DND-41 (cell line): ENCODE measurements around the gene CD109.

ENCODE experiments used
- CTCF ChIP-seq: IDR thresholded peaks from 2 replicates; pipeline ENCODE4 v1.5.1; 2012; ENCODE audit warnings: borderline replicate concordance, low read length, moderate library complexity, mild to moderate bottlenecking; ENCODE audit not compliant: poor library complexity, severe bottlenecking; ENCODE audit errors: extremely low read depth
- EZH2 ChIP-seq: IDR thresholded peaks from 3 replicates; pipeline ENCODE4 v1.6.1; 2012; ENCODE audit warnings: borderline replicate concordance, low read depth, mild to moderate bottlenecking, moderate library complexity, low read length, inconsistent platforms; ENCODE audit not compliant: severe bottlenecking

DNA sequence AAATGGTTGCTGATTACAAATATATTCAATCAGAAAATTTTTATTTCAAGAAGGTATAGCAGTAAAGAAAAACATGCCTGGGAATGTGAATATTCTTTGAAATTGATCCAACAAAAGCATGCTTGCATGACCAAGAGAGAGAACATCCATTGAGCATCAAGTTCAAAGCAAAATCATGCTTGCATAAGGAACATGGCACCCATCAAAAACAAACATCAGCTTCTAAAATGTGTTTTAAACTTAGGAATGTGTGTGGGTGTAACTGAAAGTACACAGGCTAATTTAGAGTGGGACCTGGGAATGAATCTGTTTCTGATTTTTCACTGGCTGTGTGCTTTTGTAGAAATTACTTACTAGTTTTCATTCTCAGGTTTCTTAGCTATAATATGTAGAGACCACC, 47.8 kb upstream of the CD109 start:
- TF ChIP-seq CTCF (no peak), EZH2 (no peak)
